K562 treated with DMSO at 1 percent for 24 hours (cell line): ENCODE data around the gene CRBN. TPM values are rescaled to one million over a fixed set of nuclear protein-coding genes. Genes with fewer than 3 reads are reported as not detected.

Experiments
- total RNA-seq: library from RNA; unstranded; fragments of 300-600 nt; gene quantifications from 2 replicates; pipeline ENCODE4 v1.2.3, GENCODE V29; 2022; ENCODE audit warnings: low read depth; ENCODE audit not compliant: insufficient read depth

Gene CRBN
- 26.3 and 27.2 TPM in 2 replicates for total RNA-seq

GRCh38 chr3:3179407-3180094, at the start of gene CRBN:
Gene CRBN (minus strand): TSS chr3:3179691. CDS start chr3:3179687, 4 bp downstream.

DNA sequence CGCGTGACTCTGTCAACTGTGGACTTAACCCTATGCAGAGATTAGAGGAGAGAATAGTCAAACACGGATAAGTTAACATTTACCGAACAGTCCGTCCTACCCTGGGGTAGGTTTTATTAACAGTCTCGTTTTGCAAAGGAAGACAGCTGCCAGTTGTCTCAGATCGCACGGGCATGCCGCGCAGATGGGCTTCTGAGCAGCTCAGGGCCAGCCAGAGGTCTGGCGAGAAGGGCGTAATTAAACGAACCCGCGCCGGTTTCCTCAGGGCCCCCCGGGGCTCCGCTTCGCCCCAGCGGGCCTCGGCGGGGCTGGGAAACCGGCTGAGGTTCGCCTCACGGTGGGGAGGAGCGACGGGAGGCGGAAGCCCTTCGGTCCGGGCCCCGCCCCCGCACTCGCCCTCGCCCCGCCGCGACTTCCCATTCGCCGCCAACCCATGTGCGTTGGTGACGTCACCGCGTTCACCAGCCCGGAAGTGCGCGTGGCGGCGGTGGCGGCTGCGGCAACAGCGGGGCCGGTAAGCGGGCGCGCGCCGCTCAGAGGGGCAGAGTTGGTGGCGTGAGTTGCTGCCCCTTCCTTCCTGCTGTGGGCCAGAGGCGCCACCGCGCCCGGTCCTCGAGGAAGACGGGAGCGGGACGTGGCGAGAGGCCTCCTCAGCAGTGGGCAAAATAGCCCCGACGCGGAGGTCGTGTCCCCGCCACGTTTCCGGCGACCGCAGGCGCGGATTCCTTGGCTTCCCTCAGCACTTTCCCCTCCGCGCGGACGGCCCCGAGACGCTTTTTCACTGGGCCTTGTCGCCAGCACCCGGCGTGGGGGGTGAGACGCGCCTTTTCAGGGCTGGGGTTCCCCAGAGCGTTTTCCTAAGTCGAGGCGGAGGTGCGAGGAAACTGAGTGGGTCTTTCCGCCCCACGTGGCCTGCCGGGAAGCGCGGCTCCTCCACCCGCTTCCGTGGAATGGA, 52.7 kb downstream of the CRBN start, which contains the start of gene TRNT1:
Gene TRNT1 (plus strand): TSS at position 464 of the 955 bp plus-strand sequence. CDS start 2,101 bp downstream, outside the sequence.

GRCh38 chr3:3110299-3110630, 69.2 kb downstream of the CRBN start, which contains the start of gene IL5RA:
Gene IL5RA (minus strand): TSS chr3:3110374. CDS start chr3:3104984, 5,390 bp downstream.

Other genes with a start within 250 kb of the CRBN start
- not detected in 2 replicates for gene IL5RA, start 69.3 kb downstream of the CRBN start, total RNA-seq
- 7.8 and 8.1 TPM in 2 replicates for gene TRNT1, start 52.8 kb downstream of the CRBN start, total RNA-seq